SH-SY5Y (cell line): ENCODE results near the gene FBLN2.

ENCODE experiments used
- GATA2 ChIP-seq: IDR thresholded peaks from 2 replicates; pipeline ENCODE4 v1.6.1; 2011; ENCODE audit warnings: mild to moderate bottlenecking, low read depth, low read length
- GATA3 ChIP-seq: IDR thresholded peaks from 2 replicates; pipeline ENCODE4 v1.6.1; 2011; ENCODE audit warnings: low read depth, mild to moderate bottlenecking, low read length, moderate library complexity

The FBLN2 gene

DNA sequence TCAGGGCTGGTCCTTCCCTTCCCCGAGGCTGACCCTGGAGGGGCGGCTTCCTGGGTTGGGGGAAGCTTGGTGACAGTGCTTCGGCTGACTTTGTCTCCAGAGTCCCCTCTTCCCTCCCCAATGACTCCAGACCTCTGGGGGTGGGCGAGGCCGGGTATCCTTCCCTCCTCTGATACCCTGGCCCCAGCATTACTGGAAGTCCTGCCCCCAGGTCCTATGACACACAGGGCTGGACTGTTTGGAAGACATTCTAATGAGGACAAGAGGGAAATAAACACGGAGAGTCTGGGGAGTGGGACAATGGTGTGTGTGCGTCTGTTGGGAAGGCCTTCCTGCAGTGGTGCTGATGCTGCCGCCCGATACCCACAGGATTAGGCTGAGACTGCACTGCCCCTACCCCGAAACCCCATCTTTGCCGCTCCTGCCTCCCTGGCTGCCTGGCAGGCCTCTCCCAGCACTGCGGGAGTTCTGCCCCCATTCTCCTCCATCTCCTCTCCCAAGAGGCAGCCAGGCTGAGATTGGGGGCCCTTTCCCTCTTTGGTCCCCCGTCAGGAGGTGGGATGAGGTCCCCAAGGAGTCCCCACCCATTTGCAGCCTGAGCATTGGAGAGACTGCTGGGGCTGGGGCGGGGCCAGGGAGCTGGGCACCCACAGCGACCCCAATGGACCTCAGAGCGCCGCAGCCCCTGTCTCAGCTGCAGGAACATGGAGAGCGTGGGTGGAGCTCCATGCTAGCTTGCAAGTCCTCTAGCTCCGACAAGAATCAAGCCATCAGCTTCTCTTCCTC lies 29.7 kb upstream of the FBLN2 start:
- TF ChIP-seq GATA3, result no peak
- no peak for TF ChIP-seq GATA2

- TF ChIP-seq GATA3, result no peak
- no peak for TF ChIP-seq GATA2
Measured at GRCh38 chr3:13520326-13520880, 28.5 kb upstream of the FBLN2 start.

- no peak for TF ChIP-seq GATA3
- no peak for TF ChIP-seq GATA2
Measured at GRCh38 chr3:13521309-13521708, 27.6 kb upstream of the FBLN2 start.

GRCh38 chr3:13522236-13522635 lies 26.7 kb upstream of the FBLN2 start:
- TF ChIP-seq GATA2 (no peak), GATA3 (no peak)

DNA sequence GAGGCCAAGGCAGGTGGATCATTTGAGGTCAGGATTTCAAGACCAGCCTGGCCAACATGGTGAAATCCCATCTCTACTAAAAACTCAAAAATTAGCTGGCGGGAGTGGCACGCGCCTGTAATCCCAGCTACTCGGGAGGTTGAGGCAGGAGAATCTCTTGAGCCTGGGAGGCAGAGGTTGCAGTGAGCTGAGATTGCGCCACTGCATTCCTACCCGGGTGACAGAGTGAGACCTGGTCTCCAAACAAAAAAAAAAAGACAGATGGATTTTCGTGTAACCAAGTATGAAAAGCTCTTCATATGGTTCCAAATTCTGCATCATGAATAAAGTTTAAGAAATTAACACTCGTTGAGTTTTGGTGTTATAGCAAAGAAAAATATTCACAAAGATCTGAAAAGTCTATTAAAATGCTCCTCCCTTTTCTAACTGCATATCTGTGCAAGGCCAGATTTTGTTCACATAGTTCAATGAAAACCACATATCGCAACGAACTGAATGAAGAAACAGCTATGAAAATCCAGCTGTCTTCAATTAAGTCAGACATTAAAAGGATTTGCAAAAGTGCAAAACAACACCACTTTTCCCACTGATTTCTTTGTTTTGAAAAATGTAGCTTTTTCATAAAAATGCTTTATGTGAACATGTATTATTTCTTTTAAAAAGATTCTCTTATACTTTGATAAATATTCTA lies 23.8 kb upstream of the FBLN2 start:
- TF ChIP-seq GATA2 (no peak), GATA3 (no peak)

DNA sequence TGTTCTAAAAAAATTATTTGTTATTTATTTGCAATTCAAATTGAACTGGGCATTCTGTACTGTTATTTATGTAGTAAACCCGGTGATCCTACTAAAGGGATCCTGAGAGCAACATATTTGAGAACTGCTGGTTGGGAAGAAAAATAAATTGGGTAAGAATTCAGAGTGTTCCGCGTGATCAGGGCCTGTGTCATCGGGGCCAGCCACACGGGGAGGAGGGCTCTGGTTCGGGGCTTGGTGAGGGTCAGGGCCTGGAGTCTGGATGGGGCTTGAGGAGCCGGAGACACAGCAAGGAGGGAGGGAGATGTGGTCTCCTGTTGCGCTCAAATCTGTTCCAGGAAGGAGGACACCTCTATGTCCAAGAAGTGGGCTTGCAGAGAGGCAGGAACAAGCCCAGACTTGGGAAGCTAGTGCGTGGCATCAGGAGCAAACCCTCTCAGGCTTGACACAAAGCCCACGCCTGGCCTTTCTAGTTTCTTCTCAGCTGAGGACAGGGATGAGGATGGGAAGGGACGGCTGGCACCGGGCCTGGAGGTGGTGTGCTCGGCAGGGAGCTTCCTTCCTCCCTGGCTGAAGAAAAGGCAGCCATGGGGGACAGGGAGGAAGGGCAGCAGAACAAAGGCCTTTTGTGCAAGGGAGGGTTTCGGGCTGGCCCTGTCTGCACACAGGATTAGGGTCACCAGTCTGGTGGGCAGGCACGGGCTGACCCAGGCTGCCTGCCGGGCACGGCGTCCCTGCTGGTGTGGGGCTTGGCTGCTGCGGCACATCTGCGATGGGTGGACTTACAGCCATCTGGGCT lies 22.9 kb upstream of the FBLN2 start:
- TF ChIP-seq GATA2 (no peak), GATA3 (no peak)

GRCh38 chr3:13526626-13526949 lies 22.3 kb upstream of the FBLN2 start:
- TF ChIP-seq GATA3 (no peak), GATA2 (no peak)

- TF ChIP-seq GATA2, result no peak
- TF ChIP-seq GATA3, result no peak
Measured at GRCh38 chr3:13528217-13528867, 20.6 kb upstream of the FBLN2 start.

GRCh38 chr3:13529196-13530112 lies 19.5 kb upstream of the FBLN2 start:
- TF ChIP-seq GATA3, result no peak
- TF ChIP-seq GATA2, result no peak

DNA sequence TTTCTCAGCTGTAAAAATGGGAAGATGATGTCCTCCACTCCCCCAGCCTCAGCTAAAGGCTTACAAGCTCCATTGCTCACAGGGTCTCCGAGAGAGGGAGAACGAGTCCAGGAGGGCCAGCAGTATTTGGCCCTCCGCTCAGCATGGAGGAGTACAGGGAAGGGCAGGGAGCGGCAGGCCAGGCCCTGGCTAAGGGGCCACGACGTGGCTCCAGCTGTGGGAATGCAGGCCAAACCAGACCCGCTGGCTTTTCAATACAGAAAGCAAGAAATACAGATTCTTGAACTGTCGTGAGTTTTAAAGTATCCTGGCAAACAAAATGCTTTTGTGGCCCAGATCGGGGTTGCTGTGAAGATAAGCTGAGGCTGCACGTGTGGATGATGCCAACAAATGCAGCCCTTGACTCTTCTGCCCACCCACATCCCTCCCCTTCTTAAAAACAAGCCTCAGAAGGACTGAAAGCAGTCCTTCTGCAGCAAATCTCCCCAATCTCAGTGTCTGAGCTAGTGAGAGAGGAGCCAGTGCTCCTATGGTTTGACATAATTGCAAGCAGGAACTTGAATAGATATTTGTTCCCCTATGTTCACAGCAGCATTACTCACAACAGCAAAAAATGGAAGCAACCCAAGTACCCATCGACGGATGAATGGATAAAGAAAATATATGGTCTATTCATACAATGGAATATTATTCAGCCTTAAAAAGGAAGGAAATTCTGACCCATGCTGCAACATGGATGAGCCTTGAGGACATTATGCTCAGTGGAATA lies 18.5 kb upstream of the FBLN2 start:
- TF ChIP-seq GATA3 (no peak), GATA2 (no peak)

GRCh38 chr3:13532085-13532484 lies 16.8 kb upstream of the FBLN2 start:
- TF ChIP-seq GATA3, result no peak
- no peak for TF ChIP-seq GATA2

DNA sequence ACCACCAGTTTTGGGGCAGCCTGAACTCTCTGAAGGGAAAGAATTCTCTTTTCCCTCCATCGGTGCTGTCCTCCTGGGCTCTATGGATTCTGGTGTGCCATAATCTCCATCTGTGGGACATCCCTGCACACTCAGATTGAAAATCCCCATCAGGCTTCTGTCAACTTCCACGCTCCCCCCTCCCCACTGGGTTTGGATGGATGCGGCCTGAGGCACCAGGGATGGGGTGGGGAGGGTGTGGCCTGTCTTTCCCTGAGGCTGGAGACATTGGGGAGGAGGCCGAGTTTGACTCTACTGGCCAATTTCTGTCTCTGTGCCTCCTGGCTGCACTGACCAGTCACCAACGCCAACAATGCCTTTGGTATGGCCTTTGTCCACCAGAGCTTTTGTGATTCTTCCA lies 16.3 kb upstream of the FBLN2 start:
- TF ChIP-seq GATA3 (no peak), GATA2 (no peak)

DNA sequence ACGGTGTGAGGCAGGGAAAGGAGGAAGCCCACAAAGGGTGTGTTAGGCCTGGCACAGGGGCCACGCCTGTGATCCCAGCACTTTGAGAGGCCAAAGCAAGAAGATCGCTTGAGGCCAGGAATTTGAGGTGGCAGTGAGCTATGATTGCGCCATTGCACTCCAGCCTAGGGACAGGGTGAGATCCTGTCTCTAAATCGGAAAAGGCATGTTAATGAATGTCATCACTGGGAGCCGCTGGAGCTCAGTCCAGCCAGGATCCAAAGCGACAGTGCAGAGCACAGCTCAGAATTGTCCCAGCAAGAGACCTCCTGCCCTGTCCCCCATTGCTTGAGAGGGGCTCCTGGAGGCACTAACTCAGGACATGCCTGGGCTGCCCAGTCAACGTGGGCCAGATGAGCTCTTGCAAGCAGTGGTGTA lies 15.0 kb upstream of the FBLN2 start:
- TF ChIP-seq GATA3 (no peak), GATA2 (no peak)

- TF ChIP-seq GATA3, result no peak
- TF ChIP-seq GATA2, result no peak
Measured at GRCh38 chr3:13535526-13535875, 13.4 kb upstream of the FBLN2 start.
